Smooth muscle cell (in vitro differentiated cells): ENCODE measurements around the gene CAPS. TPM values are rescaled to one million over a fixed set of nuclear protein-coding genes. Genes with fewer than 3 reads are reported as not detected.

Experiments used
- DNase-seq: peaks from one replicate; lab custom pipeline; 2025; ENCODE audit not compliant: unreplicated experiment; lab: John Stamatoyannopoulos, UW
- H2AFZ ChIP-seq: fragments of 200-600 bp; sonication (generic); 2 replicates; pipeline ENCODE4 v1.6.0; 2016; ENCODE audit warnings: antibody characterized with exemption, low read depth, mild to moderate bottlenecking
- H3F3A ChIP-seq: fragments of 200-600 bp; sonication (generic); 2 replicates; pipeline ENCODE4 v1.6.0; 2017; ENCODE audit warnings: antibody characterized with exemption, low read depth
- H3K27ac ChIP-seq: fragments of 200-600 bp; sonication (generic); 2 replicates; pipeline ENCODE4 v1.5.1; 2016; ENCODE audit warnings: low read depth, mild to moderate bottlenecking
- H3K27me3 ChIP-seq: fragments of 200-600 bp; sonication (generic); 2 replicates; pipeline ENCODE4 v1.6.1; 2016; ENCODE audit warnings: low read depth, mild to moderate bottlenecking
- H3K36me3 ChIP-seq: fragments of 200-600 bp; sonication (generic); 2 replicates; pipeline ENCODE4 v1.5.1; 2016; ENCODE audit warnings: low read depth
- H3K4me1 ChIP-seq: fragments of 200-600 bp; sonication (generic); 2 replicates; pipeline ENCODE4 v1.5.1; 2016; ENCODE audit warnings: low read depth
- H3K4me2 ChIP-seq: fragments of 200-600 bp; sonication (generic); 2 replicates; pipeline ENCODE4 v1.6.0; 2016; ENCODE audit warnings: mild to moderate bottlenecking
- H3K4me3 ChIP-seq: fragments of 200-600 bp; sonication (generic); 2 replicates; pipeline ENCODE4 v1.5.1; 2016; ENCODE audit warnings: mild to moderate bottlenecking
- H3K79me2 ChIP-seq: fragments of 200-600 bp; sonication (generic); 2 replicates; pipeline ENCODE4 v1.6.0; 2016; ENCODE audit warnings: low read depth, mild to moderate bottlenecking
- H3K9ac ChIP-seq: fragments of 200-600 bp; sonication (generic); 2 replicates; pipeline ENCODE4 v1.6.0; 2016; ENCODE audit warnings: low read depth
- H3K9me3 ChIP-seq: fragments of 200-600 bp; sonication (generic); replicated peaks from 2 replicates; pipeline ENCODE4 v1.5.1; 2016; ENCODE audit warnings: low read depth
- H4K20me1 ChIP-seq: fragments of 200-600 bp; sonication (generic); 2 replicates; pipeline ENCODE4 v1.6.0; 2016; ENCODE audit warnings: low read depth
- WGBS: methylation state at CpG from one replicate; pipeline ENCODE4 v1.1.7; 2016; ENCODE audit warnings: low lambda C conversion rate; 5-methylcytosine and 5-hydroxymethylcytosine counted together
- polyA plus RNA-seq: library from polyadenylated mRNA; unstranded; fragments of >200 nt; fragmentation: Nextera tagmentation; extraction: Ambion mirVana; gene quantifications from 2 replicates; pipeline ENCODE4 v1.2.1, GENCODE V29; 2016
- total RNA-seq: library from RNA; depleted of rRNA; stranded (reverse); fragments of >200 nt; gene quantifications from 2 replicates; pipeline ENCODE4 v1.2.3, GENCODE V29; 2014
- TF ChIP-seq, protein P1 (sequence below): fragments of 200-600 bp; sonication (generic); IDR thresholded peaks from 2 replicates; pipeline ENCODE4 v1.5.1; 2017; ENCODE audit warnings: borderline replicate concordance, mild to moderate bottlenecking, antibody characterized with exemption; ENCODE audit not compliant: insufficient read depth, poor library complexity, severe bottlenecking

Gene CAPS
- total and polyA plus RNA-seq, 2 experiments from 2014 or later: 5.1 to 17.3 TPM

DNA sequence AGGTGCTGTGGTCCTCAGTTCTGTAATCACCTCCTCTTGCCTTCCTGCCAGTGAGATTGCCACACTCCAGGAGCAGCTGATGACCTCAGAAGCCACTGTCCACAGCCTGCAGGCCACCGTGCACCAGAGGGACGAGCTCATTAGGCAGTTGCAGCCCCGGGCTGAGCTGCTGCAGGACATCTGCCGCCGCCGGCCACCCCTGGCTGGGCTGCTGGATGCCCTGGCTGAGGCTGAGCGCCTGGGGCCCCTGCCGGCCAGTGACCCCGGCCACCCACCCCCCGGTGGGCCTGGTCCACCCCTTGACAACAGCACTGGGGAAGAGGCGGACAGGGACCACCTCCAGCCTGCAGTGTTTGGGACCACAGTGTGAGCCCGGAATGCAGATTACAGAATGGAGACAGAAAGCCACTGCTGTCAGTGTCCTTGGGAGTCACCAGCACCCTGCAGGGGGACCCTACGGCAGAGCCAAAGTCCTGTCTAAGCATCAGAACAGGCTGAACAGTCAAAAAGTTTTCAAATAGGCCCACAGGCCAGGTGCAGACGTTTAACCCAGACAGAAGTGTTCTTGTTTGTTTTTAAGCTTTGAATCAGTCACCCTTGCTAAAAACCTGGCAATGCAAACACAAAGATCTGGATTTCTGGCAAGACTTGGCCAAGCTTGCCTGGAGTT is 5.1 kb upstream of the CAPS start:
- DNase-seq: no peak
- H3K36me3 ChIP-seq: no peaks in the 10 kb centered on the region
- no peaks in the 10 kb centered on the region for H3K79me2 ChIP-seq
- H3K27me3 ChIP-seq: no peaks in the 10 kb centered on the region
- no peak overlapping the region for H3K4me3 ChIP-seq
- H3K9me3 ChIP-seq: no peaks in the 10 kb centered on the region
- peaks cover 3% of the 10 kb centered on the region for H3F3A ChIP-seq
- H4K20me1 ChIP-seq: no peaks in the 10 kb centered on the region
- 86% methylated on average over 12 of the region's 14 CpGs for WGBS
- no peaks in the 10 kb centered on the region for H3K4me1 ChIP-seq
- H3K4me2 ChIP-seq: no peak overlapping the region
- no peak overlapping the region for H2AFZ ChIP-seq
- H3K9ac ChIP-seq: no peak overlapping the region
- H3K27ac ChIP-seq: no peak overlapping the region
- TF ChIP-seq, protein P1, sequence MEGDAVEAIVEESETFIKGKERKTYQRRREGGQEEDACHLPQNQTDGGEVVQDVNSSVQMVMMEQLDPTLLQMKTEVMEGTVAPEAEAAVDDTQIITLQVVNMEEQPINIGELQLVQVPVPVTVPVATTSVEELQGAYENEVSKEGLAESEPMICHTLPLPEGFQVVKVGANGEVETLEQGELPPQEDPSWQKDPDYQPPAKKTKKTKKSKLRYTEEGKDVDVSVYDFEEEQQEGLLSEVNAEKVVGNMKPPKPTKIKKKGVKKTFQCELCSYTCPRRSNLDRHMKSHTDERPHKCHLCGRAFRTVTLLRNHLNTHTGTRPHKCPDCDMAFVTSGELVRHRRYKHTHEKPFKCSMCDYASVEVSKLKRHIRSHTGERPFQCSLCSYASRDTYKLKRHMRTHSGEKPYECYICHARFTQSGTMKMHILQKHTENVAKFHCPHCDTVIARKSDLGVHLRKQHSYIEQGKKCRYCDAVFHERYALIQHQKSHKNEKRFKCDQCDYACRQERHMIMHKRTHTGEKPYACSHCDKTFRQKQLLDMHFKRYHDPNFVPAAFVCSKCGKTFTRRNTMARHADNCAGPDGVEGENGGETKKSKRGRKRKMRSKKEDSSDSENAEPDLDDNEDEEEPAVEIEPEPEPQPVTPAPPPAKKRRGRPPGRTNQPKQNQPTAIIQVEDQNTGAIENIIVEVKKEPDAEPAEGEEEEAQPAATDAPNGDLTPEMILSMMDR: no peak

DNA sequence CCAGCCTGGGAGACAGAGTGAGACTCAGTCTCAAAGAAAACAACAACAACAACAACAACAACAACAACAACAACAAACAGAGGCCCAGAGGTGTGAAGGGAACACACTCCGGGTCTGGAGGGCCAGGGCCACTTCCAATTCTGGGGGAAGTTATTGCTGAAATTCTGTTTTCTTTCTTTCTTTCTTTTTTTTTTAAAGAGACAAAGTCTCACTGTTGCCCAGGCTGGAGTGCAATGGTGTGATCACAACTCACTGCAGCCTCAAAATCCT is 3.5 kb upstream of the CAPS start:
- WGBS: 90% methylated on average over 1 of the region's 1 CpG
- no peak for DNase-seq

DNA sequence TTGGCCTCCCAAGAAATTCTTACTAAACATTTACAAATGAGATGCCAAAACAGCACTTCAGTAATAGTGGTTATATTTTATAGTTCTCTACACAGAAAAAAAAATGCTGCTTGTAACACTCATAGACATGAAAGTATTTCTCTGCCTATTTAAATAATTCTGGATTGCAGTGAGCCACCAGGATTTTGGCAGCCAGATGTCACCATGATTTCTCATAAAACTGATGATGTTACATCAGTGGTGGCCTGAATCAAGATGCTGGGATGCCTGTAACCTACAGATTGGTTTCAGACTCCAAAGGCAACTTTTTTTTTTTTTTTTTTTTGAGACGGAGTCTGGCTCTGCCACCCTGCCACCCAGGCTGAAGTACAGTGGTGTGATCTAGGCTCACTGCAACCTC is 2.7 kb upstream of the CAPS start:
- no peak for DNase-seq
- Histone ChIP-seq H2AFZ (no peak overlapping the region), H3K27me3 (no peaks in the 10 kb centered on the region), H3K9ac (no peak overlapping the region), H3K27ac (no peak overlapping the region), H3K4me1 (no peaks in the 10 kb centered on the region), H3K4me3 (no peak overlapping the region), H3K36me3 (no peaks in the 10 kb centered on the region), H3K79me2 (no peaks in the 10 kb centered on the region), H3K4me2 (no peak overlapping the region), H3K9me3 (no peaks in the 10 kb centered on the region), H4K20me1 (no peaks in the 10 kb centered on the region), H3F3A (peaks cover 3% of the 10 kb centered on the region)
- WGBS: 92% methylated on average over 1 of the region's 1 CpG
- TF ChIP-seq, protein P1: no peak

More for the DNA sequence above, 3.5 kb upstream of the CAPS start:
- Histone ChIP-seq H3K27ac (no peak overlapping the region), H2AFZ (no peak overlapping the region), H3K4me1 (no peaks in the 10 kb centered on the region), H3K79me2 (no peaks in the 10 kb centered on the region), H3K27me3 (no peaks in the 10 kb centered on the region), H3K9ac (no peak overlapping the region), H4K20me1 (no peaks in the 10 kb centered on the region), H3K36me3 (no peaks in the 10 kb centered on the region), H3K4me3 (no peak overlapping the region), H3K4me2 (no peak overlapping the region), H3F3A (peaks cover 3% of the 10 kb centered on the region), H3K9me3 (no peaks in the 10 kb centered on the region)
- TF ChIP-seq, protein P1: no peak

DNA sequence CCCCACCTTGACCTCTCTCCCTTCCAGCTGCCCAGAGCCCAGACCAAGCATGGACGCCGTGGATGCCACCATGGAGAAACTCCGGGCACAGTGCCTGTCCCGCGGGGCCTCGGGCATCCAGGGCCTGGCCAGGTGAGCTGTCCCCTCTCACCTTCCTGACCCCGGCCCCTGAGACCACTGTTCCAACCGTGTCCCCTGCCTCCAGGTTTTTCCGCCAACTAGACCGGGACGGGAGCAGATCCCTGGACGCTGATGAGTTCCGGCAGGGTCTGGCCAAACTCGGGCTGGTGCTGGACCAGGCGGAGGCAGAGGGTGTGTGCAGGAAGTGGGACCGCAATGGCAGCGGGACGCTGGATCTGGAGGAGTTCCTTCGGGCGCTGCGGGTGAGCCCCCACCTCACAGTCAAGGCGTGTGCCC is 312 bp downstream of the CAPS start:
- no peaks in the 10 kb centered on the region for H3K9me3 ChIP-seq
- H4K20me1 ChIP-seq: no peaks in the 10 kb centered on the region
- H3K9ac ChIP-seq: no peak overlapping the region
- H3K36me3 ChIP-seq: no peaks in the 10 kb centered on the region
- whole genome bisulfite sequencing: 97% methylated on average over 21 of the region's 22 CpGs
- TF ChIP-seq, protein P1: no peak
- H3K4me2 ChIP-seq: no peak overlapping the region
- H2AFZ ChIP-seq: no peak overlapping the region
- H3K79me2 ChIP-seq: no peaks in the 10 kb centered on the region
- DNase-seq: no peak
- no peaks in the 10 kb centered on the region for H3K27me3 ChIP-seq
- no peak overlapping the region for H3K27ac ChIP-seq
- no peaks in the 10 kb centered on the region for H3K4me1 ChIP-seq
- H3F3A ChIP-seq: peaks cover 3% of the 10 kb centered on the region
- H3K4me3 ChIP-seq: no peak overlapping the region
